HepG2 (cell line): Measurements from ENCODE around the gene PVR. TPM values are rescaled to one million over a fixed set of nuclear protein-coding genes. Genes with fewer than 3 reads are reported as not detected.
A peak's percentile ranks its signal among the peaks of the same experiment; 100 is the strongest.

Experiments
- ATAC-seq: fragments of 200-7000 bp; cut with Tn5 transposase; 3 replicates; pipeline ENCODE4 v1.9.1; 2020; ENCODE audit warnings: mild to moderate bottlenecking, moderate library complexity
- BruUV-seq: library from RNA; stranded (reverse); fragments of 400-500 nt; replicated peaks from 2 replicates; lab custom pipeline; 2021; lab: Mats Ljungman, UMichigan
- CTCF ChIA-PET: fragments of 300-600 bp; formaldehyde crosslinking; extraction: SDS; loops from one replicate; lab custom pipeline; 2021; ENCODE audit warnings: low total read pairs, inconsistent platforms, low intra/inter-chr PET ratio; lab: Yijun Ruan, JAX
- POLR2A ChIA-PET: fragments of 350-600 bp; sonication (Branson Sonifier 250); formaldehyde crosslinking; loops from one replicate; lab custom pipeline; 2020; ENCODE audit warnings: antibody characterized with exemption, inconsistent platforms; lab: Yijun Ruan, JAX
- DNase-seq: peaks from one replicate; pipeline ENCODE4 v3.0.0-alpha.2; 2015; ENCODE audit warnings: low spot score
- FAIRE-seq: peaks from 3 replicates; lab custom pipeline; 2011; peaks lifted over from hg19 to GRCh38; lab: Jason Lieb, UNC
- H2AFZ ChIP-seq: one replicate; pipeline ENCODE4 v1.6.1; 2011; ENCODE audit warnings: low read length, inconsistent platforms
- H3K27ac ChIP-seq: fragments of 300-600 bp; 3 replicates; pipeline ENCODE4 v1.8.0; 2011; ENCODE audit warnings: mixed run types, mild to moderate bottlenecking, mixed read lengths, low read length, inconsistent platforms; ENCODE audit not compliant: insufficient read depth; ENCODE audit errors: extremely low read length
- H3K27me3 ChIP-seq, 2 experiments: fragments of 200-600 bp in 1 of 2; 2 replicates in 1 of 2; 3 replicates in 1 of 2; pipeline versions ENCODE4 v1.6.0 to v1.8.0; 2011; ENCODE audit warnings: low read length in 2 of 2, mild to moderate bottlenecking in 2 of 2, moderate library complexity in 2 of 2, inconsistent platforms in 1 of 2; ENCODE audit not compliant: insufficient read depth in 2 of 2, control insufficient read depth in 1 of 2
- H3K36me3 ChIP-seq, 2 experiments: fragments of 200-600 bp in 1 of 2; replicated peaks in 1 of 2; 2 replicates in 1 of 2; 3 replicates in 1 of 2; pipeline versions ENCODE4 v1.5.1 to v1.8.0; 2011; ENCODE audit warnings: low read length in 2 of 2, inconsistent platforms in 1 of 2; ENCODE audit not compliant: insufficient read depth in 2 of 2, control insufficient read depth in 1 of 2
- H3K4me1 ChIP-seq: 2 replicates; pipeline ENCODE4 v1.5.1; 2012; ENCODE audit warnings: low read length, inconsistent platforms; ENCODE audit not compliant: insufficient read depth
- H3K4me2 ChIP-seq: 2 replicates; pipeline ENCODE4 v1.6.0; 2011; ENCODE audit warnings: low read depth, low read length, inconsistent platforms
- H3K4me3 ChIP-seq, 3 experiments: fragments of 200-600 bp in 1 of 3; sonication (generic), shearing (Covaris generic) in 1 of 3; replicated peaks in 1 of 3; 2 replicates each; pipeline ENCODE4 v1.5.1; 2011 to 2016; ENCODE audit warnings: low read length in 3 of 3, inconsistent platforms in 2 of 3, low read depth in 2 of 3, mild to moderate bottlenecking in 2 of 3, control low read depth in 1 of 3, mixed read lengths in 1 of 3; ENCODE audit not compliant: insufficient read depth in 1 of 3
- H3K79me2 ChIP-seq: one replicate; pipeline ENCODE4 v1.6.1; 2011; ENCODE audit warnings: low read length, inconsistent platforms; ENCODE audit not compliant: insufficient read depth
- H3K9ac ChIP-seq: 2 replicates; pipeline ENCODE4 v1.6.0; 2011; ENCODE audit warnings: mild to moderate bottlenecking, low read depth, low read length, inconsistent platforms; ENCODE audit not compliant: insufficient read depth
- H3K9me3 ChIP-seq: 2 replicates; pipeline ENCODE4 v1.5.1; 2012; ENCODE audit warnings: mild to moderate bottlenecking, low read length
- H4K20me1 ChIP-seq: 2 replicates; pipeline ENCODE4 v1.6.0; 2011; ENCODE audit warnings: inconsistent platforms, mild to moderate bottlenecking, low read length, moderate library complexity; ENCODE audit not compliant: insufficient read depth
- HNRNPL ChIP-seq: fragments of 200-400 bp; formaldehyde crosslinking; IDR thresholded peaks from 2 replicates; pipeline ENCODE4 v1.6.1; 2017; ENCODE audit warnings: mild to moderate bottlenecking, low read depth, low read length
- NCOA1 ChIP-seq: sonication (generic); formaldehyde crosslinking; IDR thresholded peaks from 2 replicates; pipeline ENCODE4 v1.9.0; 2021; ENCODE audit warnings: missing genetic modification reagents
- NFYB ChIP-seq: sonication (generic); formaldehyde crosslinking; IDR thresholded peaks from 2 replicates; pipeline ENCODE4 v1.4.0; 2020; ENCODE audit warnings: missing genetic modification reagents
- NFYC ChIP-seq: IDR thresholded peaks from 2 replicates; pipeline ENCODE4 v1.6.1; 2016; ENCODE audit warnings: missing genetic modification reagents, missing compliant biosample characterization
- RBFOX2 ChIP-seq: fragments of 200-400 bp; formaldehyde crosslinking; IDR thresholded peaks from 2 replicates; pipeline ENCODE4 v1.6.1; 2017; ENCODE audit warnings: low read depth, mild to moderate bottlenecking, low read length
- ZNF616 ChIP-seq: sonication (generic); formaldehyde crosslinking; IDR thresholded peaks from 2 replicates; pipeline ENCODE4 v1.5.0; 2020; ENCODE audit warnings: low read depth, mild to moderate bottlenecking, missing genetic modification reagents
- ZNF816 ChIP-seq: sonication (generic); formaldehyde crosslinking; IDR thresholded peaks from 2 replicates; pipeline ENCODE4 v1.8.0; 2022; ENCODE audit warnings: missing genetic modification reagents, mild to moderate bottlenecking, borderline replicate concordance
- WGBS: methylation state at CpG from one replicate; pipeline ENCODE4 v1.1.6; 2017; ENCODE audit warnings: low lambda C conversion rate; 5-methylcytosine and 5-hydroxymethylcytosine counted together
- in situ Hi-C: cut with HindIII; loops from 2 replicates; pipeline ENCODE4 v1.10.0; 2017; ENCODE audit warnings: low pct_unique_long_range_greater_than_20kb; ENCODE audit not compliant: extremely low pct_ligation_motif_present
- intact Hi-C: fragments of 100-400 bp; cut with micrococcal nuclease; formaldehyde crosslinking; loops from one replicate; pipeline ENCODE4 v1.10.0; 2022; ENCODE audit not compliant: unreplicated experiment
- polyA plus RNA-seq, 8 experiments: library from polyadenylated mRNA; depleted of rRNA in 3 of 8; stranded (reverse) in 7 of 8; unstranded in 1 of 8; fragments of >200 nt; fragmentation: Illumina TruSeq in 4 of 8; extraction: Trizol in 4 of 8; gene quantifications; 2 replicates each; pipeline versions ENCODE4 v1.2.1 to v1.2.3, GENCODE V29; 2011 to 2016; ENCODE audit warnings: low read depth in 4 of 8, missing spikeins in 1 of 8, mixed read lengths in 1 of 8; ENCODE audit not compliant: insufficient read depth in 1 of 8
- total RNA-seq, 5 experiments: library from RNA; depleted of rRNA; stranded (reverse); fragments of >200 nt; fragmentation: Illumina TruSeq; extraction: Trizol; gene quantifications; 2 replicates each; pipeline ENCODE4 v1.2.3, GENCODE V29; 2016; ENCODE audit warnings: low read depth in 1 of 5
- TF ChIP-seq, protein P1 (sequence below): sonication (generic); formaldehyde crosslinking; IDR thresholded peaks from 2 replicates; pipeline ENCODE4 v1.4.0; 2020; ENCODE audit warnings: missing genetic modification reagents, mild to moderate bottlenecking, borderline replicate concordance

Gene PVR
- total and polyA plus RNA-seq, 2 of the 13 experiments (the other 11 are each of a cell fraction or from before 2014, with no cell fraction given), result 43.4 to 46.6 TPM

- CTCF ChIA-PET, result no interaction called here
- Histone ChIP-seq H3K9ac (no peak overlapping the region), H3K4me3 (no peak overlapping the region), H3K9me3 (no peaks in the 10 kb centered on the region), H3K27me3 (no peaks in the 10 kb centered on the region; a peak in 1 of 5 replicates), H2AFZ (no peak overlapping the region), H3K4me2 (no peak overlapping the region), H3K27ac (peak overlapping the region; percentile 20), H4K20me1 (no peaks in the 10 kb centered on the region), H3K36me3 (peaks cover 2 to 4% of the 10 kb centered on the region in 2 experiments; a peak in 3 of 5 replicates), H3K79me2 (peaks cover 9% of the 10 kb centered on the region), H3K4me1 (peaks cover 70% of the 10 kb centered on the region)
- intact Hi-C loops (no loop called here), in situ Hi-C loops (no loop called here)
- ATAC-seq (no peak), FAIRE-seq (no peak), DNase-seq (no peak)
- no TSS peak for BruUV-seq
- 94% methylated on average over 8 of the region's 8 CpGs for WGBS
- no peak for TF ChIP-seq HNRNPL
- 0 out of 2 replicates have a peak, but pooled peaks have one; percentile 22 for TF ChIP-seq RBFOX2
- TF ChIP-seq ZNF616 (CRISPR knock-in tag), result no peak
- POLR2A ChIA-PET, result interaction anchor here (0.7 to 5.7 kb wide), 5 partner anchors 19 to 43 kb away, joined by 3 to 68 read pairs (median 31); partner anchors contain the start of gene PVR
These were observed 26.4 kb upstream of the PVR start for GRCh38 chr19:44617110-44617880.

GRCh38 chr19:44618640-44619357 is 24.9 kb upstream of the PVR start:
- Histone ChIP-seq H3K4me1 (peaks cover 70% of the 10 kb centered on the region), H3K27ac (no peak overlapping the region), H4K20me1 (no peaks in the 10 kb centered on the region), H3K4me2 (no peak overlapping the region), H3K27me3 (no peaks in the 10 kb centered on the region; a peak in 1 of 5 replicates), H3K4me3 (no peak overlapping the region), H2AFZ (no peak overlapping the region), H3K79me2 (peaks cover 7% of the 10 kb centered on the region), H3K9ac (no peak overlapping the region), H3K9me3 (no peaks in the 10 kb centered on the region), H3K36me3 (peaks cover 2 to 4% of the 10 kb centered on the region in 2 experiments; a peak in 3 of 5 replicates)
- DNase-seq (no peak), ATAC-seq (no peak), FAIRE-seq (no peak)
- in situ Hi-C loops, result no loop called here
- intact Hi-C loops, result no loop called here
- CTCF ChIA-PET, result no interaction called here
- TF ChIP-seq ZNF816 (CRISPR knock-in tag) (no peak), NFYC (CRISPR knock-in tag) (peak; percentile 55; the same call in 1 of the 2 replicates), NCOA1 (no peak), NFYB (CRISPR knock-in tag) (peak; percentile 38; the same call in 1 of the 2 replicates)
- TF ChIP-seq, protein P1, sequence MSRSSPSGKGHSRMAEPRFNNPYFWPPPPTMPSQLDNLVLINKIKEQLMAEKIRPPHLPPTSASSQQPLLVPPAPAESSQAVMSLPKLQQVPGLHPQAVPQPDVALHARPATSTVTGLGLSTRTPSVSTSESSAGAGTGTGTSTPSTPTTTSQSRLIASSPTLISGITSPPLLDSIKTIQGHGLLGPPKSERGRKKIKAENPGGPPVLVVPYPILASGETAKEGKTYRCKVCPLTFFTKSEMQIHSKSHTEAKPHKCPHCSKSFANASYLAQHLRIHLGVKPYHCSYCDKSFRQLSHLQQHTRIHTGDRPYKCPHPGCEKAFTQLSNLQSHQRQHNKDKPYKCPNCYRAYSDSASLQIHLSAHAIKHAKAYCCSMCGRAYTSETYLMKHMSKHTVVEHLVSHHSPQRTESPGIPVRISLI (CRISPR knock-in tag), result no peak
- POLR2A ChIA-PET, result interaction anchor here (0.6 to 1.2 kb wide), 4 partner anchors 8 to 287 kb away, joined by 3 to 4 read pairs (median 4); partner anchors contain the start of gene PVR
- no TSS peak for BruUV-seq
- WGBS, result 90% methylated on average over 7 of the region's 7 CpGs
